ENCODE measurements around the gene ABL1. TPM values are rescaled to one million over a fixed set of nuclear protein-coding genes. Genes with fewer than 3 reads are reported as not detected.

The ABL1 gene
- total RNA-seq, 1 experiment from 2014 or later, result 78.6 TPM

DNA sequence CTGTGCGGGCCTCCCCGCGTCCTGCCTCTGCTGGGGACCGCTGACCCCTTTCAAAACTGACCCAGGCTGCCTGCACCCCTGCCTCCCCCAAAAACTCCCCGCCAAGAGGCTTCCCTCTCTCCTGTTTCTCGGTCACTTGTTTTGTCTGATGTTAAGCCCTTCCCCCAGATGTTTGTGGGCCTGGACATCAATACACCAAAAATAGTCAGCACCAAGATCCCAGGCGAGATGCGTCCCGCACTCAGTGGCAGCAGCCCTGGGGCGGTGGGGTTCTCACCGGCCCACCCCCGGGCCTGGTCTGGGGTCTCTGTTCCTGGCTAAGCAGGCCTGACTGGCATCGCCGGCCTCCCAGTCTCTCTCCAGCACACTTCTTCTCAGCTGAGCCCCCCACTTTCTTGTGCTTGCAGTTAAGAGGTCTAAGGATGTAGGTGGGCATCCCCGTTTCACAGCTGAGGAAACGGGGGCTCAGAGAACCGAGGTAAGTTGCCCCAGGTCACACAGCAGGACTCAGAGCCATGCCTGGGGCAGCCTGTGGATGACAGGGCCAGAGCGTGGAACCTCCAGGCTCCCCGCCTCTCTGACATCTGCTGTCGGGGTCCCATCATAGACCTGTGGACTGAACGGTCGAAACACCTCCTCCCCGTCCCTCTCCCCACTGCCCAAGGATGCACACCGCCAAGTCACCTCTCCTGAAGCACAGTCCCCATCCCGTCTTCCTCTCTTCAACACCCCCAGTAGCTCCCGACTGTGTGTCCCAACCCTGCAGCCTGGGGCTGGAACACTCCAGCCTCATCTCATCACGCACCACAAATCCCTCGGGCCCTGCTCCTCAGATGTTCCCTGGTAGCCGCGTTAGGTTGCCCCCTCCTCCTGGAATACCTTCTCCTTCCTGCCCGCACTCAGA, 87.2 kb downstream of the ABL1 start:
- Histone ChIP-seq H3K27me3 (replicated peaks; ENCODE audit: insufficient read depth, low read depth, low read length, poor library complexity) (no peaks in the 10 kb centered on the region), H3K27ac (ENCODE audit: low read depth, low read length, poor library complexity, severe bottlenecking) (no peak overlapping the region), H3K9me3 (ENCODE audit: low read depth, low read length, poor library complexity, severe bottlenecking) (no peaks in the 10 kb centered on the region), H3K4me1 (ENCODE audit: insufficient read depth, low read length, poor library complexity, severe bottlenecking) (no peaks in the 10 kb centered on the region), H3K4me3 (ENCODE audit: low read depth, low read length, poor library complexity, severe bottlenecking) (no peak overlapping the region), H3K36me3 (ENCODE audit: insufficient read depth, low read length, poor library complexity, severe bottlenecking) (no peaks in the 10 kb centered on the region)
- no TSS peak for BruUV-seq (replicated peaks)
- ChIA-PET CTCF (no interaction called here), POLR2A (ENCODE audit: low non-redundant PET) (interaction anchor here (0.5 kb wide), 1 partner anchor 302 kb away, joined by 3 read pairs; no protein-coding TSS in a partner anchor)
- intact Hi-C loops (cut with micrococcal nuclease; ENCODE audit: unreplicated experiment), result no loop called here
- no peak for DNase-seq (ENCODE audit: low spot score)
- TF ChIP-seq, protein P1, sequence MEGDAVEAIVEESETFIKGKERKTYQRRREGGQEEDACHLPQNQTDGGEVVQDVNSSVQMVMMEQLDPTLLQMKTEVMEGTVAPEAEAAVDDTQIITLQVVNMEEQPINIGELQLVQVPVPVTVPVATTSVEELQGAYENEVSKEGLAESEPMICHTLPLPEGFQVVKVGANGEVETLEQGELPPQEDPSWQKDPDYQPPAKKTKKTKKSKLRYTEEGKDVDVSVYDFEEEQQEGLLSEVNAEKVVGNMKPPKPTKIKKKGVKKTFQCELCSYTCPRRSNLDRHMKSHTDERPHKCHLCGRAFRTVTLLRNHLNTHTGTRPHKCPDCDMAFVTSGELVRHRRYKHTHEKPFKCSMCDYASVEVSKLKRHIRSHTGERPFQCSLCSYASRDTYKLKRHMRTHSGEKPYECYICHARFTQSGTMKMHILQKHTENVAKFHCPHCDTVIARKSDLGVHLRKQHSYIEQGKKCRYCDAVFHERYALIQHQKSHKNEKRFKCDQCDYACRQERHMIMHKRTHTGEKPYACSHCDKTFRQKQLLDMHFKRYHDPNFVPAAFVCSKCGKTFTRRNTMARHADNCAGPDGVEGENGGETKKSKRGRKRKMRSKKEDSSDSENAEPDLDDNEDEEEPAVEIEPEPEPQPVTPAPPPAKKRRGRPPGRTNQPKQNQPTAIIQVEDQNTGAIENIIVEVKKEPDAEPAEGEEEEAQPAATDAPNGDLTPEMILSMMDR (conservative IDR thresholded peaks at IDR 0.05; ENCODE audit: low read depth, low read length), result no peak
- TF ChIP-seq EZH2 (IDR thresholded peaks at IDR 0.05; ENCODE audit: borderline replicate concordance, low read depth, low read length, poor library complexity, severe bottlenecking), result no peak

GRCh38 chr9:130922893-130923610, 88.0 kb downstream of the ABL1 start:
- no peaks in the 10 kb centered on the region for H3K27me3 ChIP-seq (replicated peaks; ENCODE audit: insufficient read depth, low read depth, low read length, poor library complexity)
- POLR2A ChIA-PET (ENCODE audit: low non-redundant PET), result interaction anchor here (0.5 kb wide), 1 partner anchor 301 kb away, joined by 3 read pairs; no protein-coding TSS in a partner anchor

More at GRCh38 chr9:130922893-130923610, 88.0 kb downstream of the ABL1 start:
- TF ChIP-seq EZH2 (IDR thresholded peaks at IDR 0.05; ENCODE audit: borderline replicate concordance, low read depth, low read length, poor library complexity, severe bottlenecking), result no peak
- TF ChIP-seq, protein P1 (conservative IDR thresholded peaks at IDR 0.05; ENCODE audit: low read depth, low read length), result no peak
- no TSS peak for BruUV-seq (replicated peaks)
- Histone ChIP-seq H3K27ac (ENCODE audit: low read depth, low read length, poor library complexity, severe bottlenecking) (no peak overlapping the region), H3K36me3 (ENCODE audit: insufficient read depth, low read length, poor library complexity, severe bottlenecking) (no peaks in the 10 kb centered on the region), H3K4me3 (ENCODE audit: low read depth, low read length, poor library complexity, severe bottlenecking) (no peak overlapping the region), H3K9me3 (ENCODE audit: low read depth, low read length, poor library complexity, severe bottlenecking) (no peaks in the 10 kb centered on the region), H3K4me1 (ENCODE audit: insufficient read depth, low read length, poor library complexity, severe bottlenecking) (no peaks in the 10 kb centered on the region)
- intact Hi-C loops (cut with micrococcal nuclease; ENCODE audit: unreplicated experiment), result no loop called here
- CTCF ChIA-PET, result interaction anchor here (0.5 kb wide), 1 partner anchor 51 kb away, joined by 4 read pairs; no protein-coding TSS in a partner anchor
- no peak for DNase-seq (ENCODE audit: low spot score)

All from A673 (cell line).